ENCODE results near the gene INPP5E. TPM values are rescaled to one million over a fixed set of nuclear protein-coding genes. Genes with fewer than 3 reads are reported as not detected.

The INPP5E gene
- total RNA-seq, 2 experiments from 2014 or later: 20.2 to 21.3 TPM

- Histone ChIP-seq H3K4me3 (ENCODE audit: low read depth, low read length, poor library complexity, severe bottlenecking) (no peak overlapping the region), H3K4me2 (ENCODE audit: low read length) (no peak overlapping the region), H3K9me2 (ENCODE audit: insufficient read depth, low read length) (no peaks in the 10 kb centered on the region), H3K4me1 (ENCODE audit: insufficient read depth, low read length, poor library complexity, severe bottlenecking) (no peaks in the 10 kb centered on the region), H3K79me2 (ENCODE audit: insufficient read depth, low read depth, low read length) (no peaks in the 10 kb centered on the region), H2AFZ (ENCODE audit: low read length) (no peak overlapping the region), H3K36me3 (ENCODE audit: insufficient read depth, low read length) (peaks cover 87% of the 10 kb centered on the region), H4K20me1 (ENCODE audit: insufficient read depth, low read length) (no peaks in the 10 kb centered on the region), H3K27ac (ENCODE audit: low read depth, low read length, poor library complexity, severe bottlenecking) (no peak overlapping the region), H3K9me3 (ENCODE audit: low read length) (no peaks in the 10 kb centered on the region)
- intact Hi-C loops (cut with micrococcal nuclease; ENCODE audit: unreplicated experiment): no loop called here
- ChIA-PET POLR2A (no interaction called here), CTCF (ENCODE audit: unreplicated experiment) (no interaction called here)
- TF ChIP-seq EZH2phosphoT487 (IDR thresholded peaks at IDR 0.05; ENCODE audit: borderline replicate concordance, low read depth, low read length): no peak
- TF ChIP-seq CTCF (conservative IDR thresholded peaks at IDR 0.05; ENCODE audit: low read length): no peak
- BruUV-seq (replicated peaks): no TSS peak
- DNase-seq (ENCODE audit: low spot score): no peak
Measured at GRCh38 chr9:136454026-136454796, 14.6 kb upstream of the INPP5E start.

- CTCF ChIA-PET (ENCODE audit: unreplicated experiment): no interaction called here
- Histone ChIP-seq H4K20me1 (ENCODE audit: insufficient read depth, low read length) (no peaks in the 10 kb centered on the region), H3K27ac (ENCODE audit: low read depth, low read length, poor library complexity, severe bottlenecking) (no peak overlapping the region), H3K4me3 (ENCODE audit: low read depth, low read length, poor library complexity, severe bottlenecking) (no peak overlapping the region), H3K79me2 (ENCODE audit: insufficient read depth, low read depth, low read length) (no peaks in the 10 kb centered on the region), H3K4me1 (ENCODE audit: insufficient read depth, low read length, poor library complexity, severe bottlenecking) (no peaks in the 10 kb centered on the region), H3K4me2 (ENCODE audit: low read length) (no peak overlapping the region), H2AFZ (ENCODE audit: low read length) (no peak overlapping the region), H3K9me3 (ENCODE audit: low read length) (no peaks in the 10 kb centered on the region), H3K36me3 (ENCODE audit: insufficient read depth, low read length) (peaks cover 87% of the 10 kb centered on the region), H3K9me2 (ENCODE audit: insufficient read depth, low read length) (no peaks in the 10 kb centered on the region)
- POLR2A ChIA-PET: interaction anchor here (0.7 kb wide), 1 partner anchor 297 kb away, joined by 4 read pairs; no protein-coding TSS in a partner anchor
- no TSS peak for BruUV-seq (replicated peaks)
- DNase-seq (ENCODE audit: low spot score): no peak
- intact Hi-C loops (cut with micrococcal nuclease; ENCODE audit: unreplicated experiment): no loop called here
- TF ChIP-seq CTCF (conservative IDR thresholded peaks at IDR 0.05; ENCODE audit: low read length) (no peak), EZH2phosphoT487 (IDR thresholded peaks at IDR 0.05; ENCODE audit: borderline replicate concordance, low read depth, low read length) (no peak)
Measured at GRCh38 chr9:136453326-136453725, 13.7 kb upstream of the INPP5E start.

GRCh38 chr9:136451221-136451877 lies 11.7 kb upstream of the INPP5E start:
- no peak overlapping the region for H3K4me2 ChIP-seq (ENCODE audit: low read length)
- no peak overlapping the region for H3K27ac ChIP-seq (ENCODE audit: low read depth, low read length, poor library complexity, severe bottlenecking)
- H3K9me3 ChIP-seq (ENCODE audit: low read length): no peaks in the 10 kb centered on the region
- H3K9me2 ChIP-seq (ENCODE audit: insufficient read depth, low read length): no peaks in the 10 kb centered on the region
- no peaks in the 10 kb centered on the region for H4K20me1 ChIP-seq (ENCODE audit: insufficient read depth, low read length)
- no peak for DNase-seq (ENCODE audit: low spot score)
- no peak overlapping the region for H3K4me3 ChIP-seq (ENCODE audit: low read depth, low read length, poor library complexity, severe bottlenecking)
- no peaks in the 10 kb centered on the region for H3K4me1 ChIP-seq (ENCODE audit: insufficient read depth, low read length, poor library complexity, severe bottlenecking)
- H3K79me2 ChIP-seq (ENCODE audit: insufficient read depth, low read depth, low read length): no peaks in the 10 kb centered on the region
- POLR2A ChIA-PET: no interaction called here
- TF ChIP-seq EZH2phosphoT487 (IDR thresholded peaks at IDR 0.05; ENCODE audit: borderline replicate concordance, low read depth, low read length) (no peak), CTCF (conservative IDR thresholded peaks at IDR 0.05; ENCODE audit: low read length) (0 out of 2 replicates have a peak, but pooled peaks have one; percentile 10)
- no TSS peak for BruUV-seq (replicated peaks)
- CTCF ChIA-PET (ENCODE audit: unreplicated experiment): no interaction called here
- intact Hi-C loops (cut with micrococcal nuclease; ENCODE audit: unreplicated experiment): no loop called here
- H3K36me3 ChIP-seq (ENCODE audit: insufficient read depth, low read length): peaks cover 86% of the 10 kb centered on the region
- no peak overlapping the region for H2AFZ ChIP-seq (ENCODE audit: low read length)

All from OCI-LY7 (cell line).